Fibroblast of gingiva (primary cell): ENCODE data around the gene WDR44.
"Not testable (repeated sequence)": the region's sequence is repeated elsewhere in the genome, so short reads cannot be mapped to it uniquely, and the experiment has no call there.

Source experiments
- DNase-seq: peaks from one replicate; pipeline ENCODE4 v3.0.0-alpha.2; 2011; ENCODE audit warnings: low read depth

Gene WDR44

GRCh38 chrX:118480172-118480571 lies 134.3 kb downstream of the WDR44 start:
- DNase-seq, result peak; percentile 64

- DNase-seq, result not testable (repeated sequence)
These were observed 136.5 kb downstream of the WDR44 start for GRCh38 chrX:118482384-118482783.

- DNase-seq, result no peak
These were observed 138.5 kb downstream of the WDR44 start for GRCh38 chrX:118484216-118484903.

- DNase-seq, result not testable (repeated sequence)
These were observed 140.8 kb downstream of the WDR44 start for GRCh38 chrX:118486693-118487092.

GRCh38 chrX:118493016-118493415 lies 147.1 kb downstream of the WDR44 start:
- DNase-seq, result no peak

- no peak for DNase-seq
These were observed 147.9 kb downstream of the WDR44 start for GRCh38 chrX:118493653-118494297.

- DNase-seq, result peak; percentile 91
These were observed 149.4 kb downstream of the WDR44 start, which contains the start of gene DOCK11 for GRCh38 chrX:118495061-118495921. Gene DOCK11 (plus strand): TSS chrX:118495815. CDS start chrX:118495972, 157 bp downstream.

- DNase-seq, result no peak
These were observed 150.3 kb downstream of the WDR44 start for GRCh38 chrX:118495958-118496762.

- DNase-seq, result no peak
These were observed 150.8 kb downstream of the WDR44 start for GRCh38 chrX:118496763-118497079.

GRCh38 chrX:118497180-118497818 lies 151.4 kb downstream of the WDR44 start:
- DNase-seq, result no peak

GRCh38 chrX:118498351-118498750 lies 152.4 kb downstream of the WDR44 start:
- no peak for DNase-seq

- DNase-seq, result no peak
These were observed 152.8 kb downstream of the WDR44 start for GRCh38 chrX:118498755-118499154.

GRCh38 chrX:118499295-118499694 lies 153.4 kb downstream of the WDR44 start:
- no peak for DNase-seq
